H54 (cell line): ENCODE results near the gene NCAPH2.
A peak's percentile ranks its signal among the peaks of the same experiment; 100 is the strongest.
"Not testable (repeated sequence)": the region's sequence is repeated elsewhere in the genome, so short reads cannot be mapped to it uniquely, and the experiment has no call there.

Experiments
- DNase-seq: peaks from one replicate; pipeline ENCODE4 v3.0.0; 2011; ENCODE audit warnings: low spot score, mixed read lengths; ENCODE audit not compliant: insufficient read length
- FAIRE-seq: peaks from 3 replicates; lab custom pipeline; 2011; peaks lifted over from hg19 to GRCh38; lab: Jason Lieb, UNC
- POLR2A ChIP-seq: IDR thresholded peaks from 2 replicates; pipeline ENCODE4 v1.6.1; 2011; ENCODE audit warnings: low read depth, mild to moderate bottlenecking, low read length

Gene NCAPH2

DNA sequence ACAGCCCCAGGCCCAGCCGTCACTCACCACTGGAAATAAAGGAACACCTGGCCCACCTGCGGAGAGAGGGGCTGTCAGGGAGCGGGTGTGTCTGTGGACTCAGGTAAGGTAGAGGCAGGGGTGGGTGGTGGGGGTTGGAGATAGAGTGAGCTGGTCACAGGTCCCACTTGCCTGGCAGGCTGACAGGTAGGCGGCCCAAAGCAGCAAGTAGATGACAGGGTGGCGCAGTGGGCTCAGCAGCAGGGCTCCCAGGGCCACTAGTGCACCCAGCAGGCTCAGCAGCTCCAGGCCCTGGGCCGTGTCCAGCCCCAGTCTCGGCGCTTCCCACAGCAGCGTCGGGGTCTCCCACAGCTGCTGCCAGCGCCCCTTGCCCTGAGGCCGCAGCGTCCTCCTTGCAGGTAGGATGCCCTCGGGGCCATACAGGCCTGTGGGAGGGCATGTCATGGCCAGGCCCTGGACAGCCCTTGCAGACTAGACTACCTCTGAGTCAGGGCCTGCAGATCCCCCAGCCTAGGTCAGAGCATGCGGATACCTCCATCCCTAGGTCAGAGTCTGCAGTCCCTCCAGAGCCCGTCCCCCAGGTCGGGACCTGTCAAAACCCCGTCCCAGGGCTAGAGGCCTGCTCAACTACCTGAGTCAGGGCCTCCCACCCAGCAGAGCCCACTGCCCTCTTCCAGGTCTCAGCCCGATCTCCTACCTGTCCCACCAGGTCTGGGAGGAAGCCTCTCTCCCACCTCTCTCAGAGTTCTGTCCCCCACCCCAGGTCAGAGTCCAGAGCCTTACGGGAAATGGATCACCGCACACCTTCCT, 1.2 kb upstream of the NCAPH2 start:
- FAIRE-seq, result no peak
- no peak for DNase-seq
- no peak for TF ChIP-seq POLR2A

GRCh38 chr22:50507421-50507990, 518 bp upstream of the NCAPH2 start, which contains the start of gene LMF2:
TSS of gene LMF2 (minus strand) at chr22:50507702. CDS start at chr22:50507675, 27 bp downstream.
- DNase-seq, result peak; percentile 66

DNA sequence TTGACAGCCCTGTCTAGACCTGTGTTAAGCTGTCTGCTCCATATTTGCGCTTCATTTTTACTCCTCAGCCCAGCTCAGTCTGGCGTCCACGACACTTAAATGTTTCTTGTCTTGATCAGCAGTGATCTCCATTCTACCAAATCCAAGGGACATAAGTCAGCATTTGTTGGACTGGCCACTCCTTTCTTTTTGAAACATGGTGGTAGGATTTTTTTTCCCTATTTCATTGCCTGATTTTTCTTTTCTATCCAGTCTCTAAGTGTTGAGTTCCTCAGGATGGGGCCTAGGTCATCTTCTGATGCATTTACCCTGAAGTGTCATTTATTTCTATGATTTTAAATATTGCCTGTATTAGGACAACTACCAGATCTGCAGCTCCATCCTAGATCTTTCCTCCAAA, 873 bp downstream of the NCAPH2 start:
- no peak for TF ChIP-seq POLR2A
- FAIRE-seq, result no peak
- DNase-seq, result no peak

More at GRCh38 chr22:50507421-50507990, 518 bp upstream of the NCAPH2 start, which contains the start of gene LMF2:
- no peak for FAIRE-seq
- peak; percentile 71 for TF ChIP-seq POLR2A

DNA sequence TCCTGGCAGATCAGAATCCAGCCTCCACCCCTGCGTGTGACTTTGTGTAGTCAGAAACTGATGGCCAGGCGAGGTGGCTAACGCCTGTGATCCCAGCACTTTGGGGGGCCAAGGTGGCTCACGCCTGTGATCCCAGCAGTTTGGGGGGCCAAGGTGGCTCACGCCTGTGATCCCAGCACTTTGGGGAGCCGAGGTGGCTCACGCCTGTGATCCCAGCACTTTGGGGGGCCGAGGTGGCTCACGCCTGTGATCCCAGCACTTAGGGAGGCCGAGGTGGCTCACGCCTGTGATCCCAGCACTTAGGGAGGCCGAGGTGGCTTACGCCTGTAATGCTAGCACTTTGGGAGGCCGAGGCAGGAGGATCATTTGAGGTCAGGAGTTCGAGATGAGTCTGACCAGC, 5.2 kb downstream of the NCAPH2 start:
- DNase-seq (no peak), FAIRE-seq (no peak)
- TF ChIP-seq POLR2A, result no peak

DNA sequence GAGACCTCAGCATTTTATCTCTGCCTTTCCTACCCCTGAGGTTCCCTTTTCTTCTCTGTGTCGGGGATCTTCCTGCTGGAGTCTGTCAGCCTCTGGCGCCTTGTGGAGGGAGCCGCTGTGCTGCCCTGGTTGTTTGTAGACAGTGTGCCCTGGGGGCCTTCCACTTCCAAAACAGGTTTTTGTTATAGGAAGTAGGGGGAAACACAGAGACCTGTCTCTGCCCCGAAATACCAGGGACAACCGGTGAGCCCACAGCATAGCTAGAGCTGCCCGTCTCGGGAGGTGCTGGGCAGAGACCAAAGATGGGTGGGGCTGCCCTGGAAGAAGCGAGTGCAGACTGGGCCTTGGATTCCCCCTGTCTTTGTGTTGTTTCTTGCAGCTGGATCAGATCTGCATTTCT, 8.0 kb downstream of the NCAPH2 start:
- no peak for TF ChIP-seq POLR2A
- FAIRE-seq (no peak), DNase-seq (no peak)

DNA sequence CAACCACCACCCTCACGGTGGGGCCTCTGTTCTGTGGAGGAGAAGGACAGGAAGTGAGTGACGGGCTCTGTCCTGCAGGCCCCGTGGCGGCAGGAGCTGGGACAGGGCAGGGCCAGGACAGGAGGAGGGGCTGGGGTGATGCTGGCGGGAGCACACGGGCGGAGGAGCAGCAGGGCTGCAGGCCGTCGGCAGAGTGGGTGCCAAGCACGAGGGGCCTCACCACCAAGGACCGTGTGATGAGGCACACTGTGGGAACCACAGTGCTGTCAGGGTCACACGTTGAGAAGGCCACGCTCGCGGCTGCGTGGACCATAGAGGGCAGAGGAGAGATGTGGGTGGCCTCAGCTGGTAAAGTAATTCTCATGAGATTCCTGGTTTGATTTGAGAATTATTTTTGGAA, 8.9 kb downstream of the NCAPH2 start:
- DNase-seq (no peak), FAIRE-seq (no peak)
- no peak for TF ChIP-seq POLR2A

DNA sequence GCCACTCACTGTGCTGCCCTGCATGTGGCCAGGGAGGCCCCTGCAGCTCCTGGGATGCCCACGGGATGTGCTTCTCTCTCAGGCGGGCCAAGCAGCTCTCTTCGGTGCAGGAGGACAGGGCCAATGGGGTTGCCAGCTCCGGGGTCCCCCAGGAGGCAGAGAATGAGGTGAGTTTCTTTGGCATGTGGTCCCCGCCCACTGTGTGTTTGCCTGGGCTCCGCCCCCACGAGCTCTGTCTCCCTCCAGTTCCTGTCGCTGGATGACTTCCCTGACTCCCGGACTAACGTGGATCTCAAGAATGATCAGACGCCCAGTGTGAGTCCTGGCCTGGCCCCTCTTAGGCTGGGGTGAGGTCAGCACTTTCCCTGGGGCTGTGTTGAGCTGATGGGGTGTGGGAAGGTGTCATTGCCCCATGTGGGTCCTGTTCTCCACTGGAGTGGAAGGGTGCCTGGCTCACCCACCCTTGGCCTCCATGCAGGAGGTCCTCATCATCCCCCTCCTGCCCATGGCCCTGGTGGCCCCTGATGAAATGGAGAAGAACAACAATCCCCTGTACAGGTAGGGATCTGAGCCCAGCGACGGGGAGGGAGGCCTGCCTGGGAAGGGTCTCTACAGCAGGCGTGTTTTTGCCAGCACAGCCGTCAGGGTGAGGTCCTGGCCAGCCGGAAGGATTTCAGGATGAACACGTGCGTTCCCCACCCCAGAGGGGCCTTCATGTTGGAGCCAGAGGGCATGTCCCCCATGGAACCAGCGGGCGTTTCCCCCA, 9.7 kb downstream of the NCAPH2 start:
- TF ChIP-seq POLR2A, result no peak
- FAIRE-seq (no peak), DNase-seq (no peak)

DNA sequence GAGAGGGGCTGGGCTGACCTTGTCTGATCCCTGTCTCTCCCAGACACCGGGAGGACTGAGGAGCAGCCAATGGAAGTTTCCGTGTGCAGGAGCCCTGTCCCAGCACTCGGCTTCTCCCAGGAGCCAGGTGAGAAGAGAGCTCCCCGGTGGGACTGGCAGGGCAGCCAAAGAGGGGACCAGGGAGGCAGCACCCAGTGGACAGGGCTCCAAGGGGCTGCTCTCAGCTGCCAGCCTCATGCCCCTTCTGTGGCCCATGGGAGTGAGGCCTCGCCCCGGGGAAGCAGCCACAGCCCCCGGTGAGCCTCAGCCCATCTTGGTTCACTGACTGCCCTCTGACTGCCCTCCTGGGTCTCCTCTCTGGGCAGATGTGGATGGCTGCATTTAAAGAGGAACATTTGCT, 10.6 kb downstream of the NCAPH2 start:
- no peak for TF ChIP-seq POLR2A
- DNase-seq (no peak), FAIRE-seq (no peak)

GRCh38 chr22:50519151-50519550, 11.1 kb downstream of the NCAPH2 start:
- DNase-seq (no peak), FAIRE-seq (no peak)
- no peak for TF ChIP-seq POLR2A

- FAIRE-seq, DNase-seq: not testable (repeated sequence)
Observed at GRCh38 chr22:50520184-50520583, 12.2 kb downstream of the NCAPH2 start.

- TF ChIP-seq POLR2A, result no peak
- DNase-seq (no peak), FAIRE-seq (no peak)
Observed at GRCh38 chr22:50520826-50521453, 12.9 kb downstream of the NCAPH2 start.

DNA sequence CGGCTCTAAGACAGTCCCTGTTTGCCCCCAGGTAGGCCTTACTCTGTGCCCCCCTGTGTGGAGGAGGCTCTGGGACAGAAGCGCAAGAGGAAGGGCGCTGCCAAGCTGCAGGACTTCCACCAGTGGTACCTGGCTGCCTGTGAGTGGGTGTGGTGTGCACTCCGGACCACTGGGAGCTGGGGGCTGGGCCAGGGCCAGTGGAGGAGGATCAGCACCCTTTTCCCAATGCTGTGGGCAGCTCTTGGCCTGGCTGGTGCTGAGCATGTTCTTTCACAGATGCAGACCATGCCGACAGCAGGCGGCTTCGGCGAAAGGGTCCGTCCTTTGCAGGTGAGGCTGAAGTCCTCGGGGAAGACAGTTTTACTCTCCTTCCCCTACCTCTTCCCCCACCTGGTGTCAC, 13.7 kb downstream of the NCAPH2 start:
- TF ChIP-seq POLR2A, result no peak
- DNase-seq, result no peak
- no peak for FAIRE-seq

GRCh38 chr22:50522208-50522805, 14.3 kb downstream of the NCAPH2 start:
- DNase-seq (no peak), FAIRE-seq (no peak)
- no peak for TF ChIP-seq POLR2A
